B cell (primary cell): Measurements from ENCODE around the gene PIF1. TPM values are rescaled to one million over a fixed set of nuclear protein-coding genes. Genes with fewer than 3 reads are reported as not detected.

Experiments
- ATAC-seq: fragments of 200-7000 bp; cut with Tn5 transposase; one replicate; pipeline ENCODE4 v1.10.0; 2021; ENCODE audit warnings: low read depth, mild to moderate bottlenecking, moderate number of reproducible peaks, moderate library complexity
- CTCF ChIA-PET: fragments of 350-600 bp; sonication (Branson Sonifier 250); formaldehyde crosslinking; loops from one replicate; lab custom pipeline; 2021; ENCODE audit warnings: antibody characterized with exemption, inconsistent platforms; lab: Charles Lee
- POLR2A ChIA-PET: fragments of 350-600 bp; sonication (Branson Sonifier 250); formaldehyde crosslinking; loops from one replicate; lab custom pipeline; 2021; ENCODE audit warnings: antibody characterized with exemption; lab: Charles Lee
- DNase-seq: peaks from one replicate; pipeline ENCODE4 v3.0.0; 2013
- H2AFZ ChIP-seq: 2 replicates; pipeline ENCODE4 v1.6.1; 2012; ENCODE audit warnings: mild to moderate bottlenecking, low read depth, low read length; ENCODE audit not compliant: insufficient read depth, poor library complexity, severe bottlenecking
- H3K27ac ChIP-seq, 2 donors: 1 replicate in 1 of 2; 2 replicates in 1 of 2; pipeline ENCODE4 v1.5.1; 2012 to 2013; ENCODE audit warnings: low read length in 2 of 2, mild to moderate bottlenecking in 2 of 2, moderate library complexity in 1 of 2
- H3K27me3 ChIP-seq, 4 experiments: fragments of 200-600 bp in 1 of 4; sonication (generic) in 1 of 4; replicated peaks in 1 of 4; 1 replicate in 2 of 4; 2 replicates in 2 of 4; pipeline versions ENCODE4 v1.6.1 to v1.7.0; 2013 to 2016; ENCODE audit warnings: low read length in 3 of 4, mild to moderate bottlenecking in 2 of 4, mixed read lengths in 1 of 4, moderate library complexity in 1 of 4; ENCODE audit not compliant: insufficient read depth in 4 of 4, control insufficient read depth in 3 of 4; ENCODE audit errors: control extremely low read depth in 1 of 4
- H3K36me3 ChIP-seq, 2 experiments: replicated peaks in 1 of 2; 1 replicate in 1 of 2; 2 replicates in 1 of 2; pipeline versions ENCODE4 v1.6.1 to v1.7.1; 2013; ENCODE audit warnings: low read length in 1 of 2; ENCODE audit not compliant: insufficient read depth in 2 of 2, control insufficient read depth in 1 of 2; ENCODE audit errors: control extremely low read depth in 1 of 2, extremely low read depth in 1 of 2
- H3K4me1 ChIP-seq, 2 donors: fragments of 200-600 bp in 1 of 2; sonication (generic) in 1 of 2; 1 replicate in 1 of 2; 2 replicates in 1 of 2; pipeline versions ENCODE4 v1.5.1 to v1.6.1; 2013 to 2017; ENCODE audit warnings: low read length in 2 of 2; ENCODE audit not compliant: control insufficient read depth in 2 of 2, insufficient read depth in 2 of 2
- H3K4me2 ChIP-seq: replicated peaks from 2 replicates; pipeline ENCODE3; 2012; ENCODE audit warnings: mild to moderate bottlenecking, low read depth, low read length; ENCODE audit not compliant: poor library complexity, severe bottlenecking
- H3K4me3 ChIP-seq, 5 experiments: fragments of 200-600 bp in 1 of 5; sonication (generic) in 1 of 5; 1 replicate in 3 of 5; 2 replicates in 2 of 5; pipeline versions ENCODE4 v1.5.1 to v1.7.0; 2011 to 2016; ENCODE audit warnings: low read length in 4 of 5, mild to moderate bottlenecking in 4 of 5, low read depth in 2 of 5, control low read depth in 1 of 5, moderate library complexity in 1 of 5; ENCODE audit not compliant: insufficient read depth in 1 of 5; ENCODE audit errors: control extremely low read depth in 1 of 5, extremely low read depth in 1 of 5
- H3K79me2 ChIP-seq: fragments of 200-600 bp; sonication (generic); one replicate; pipeline ENCODE4 v1.6.0; 2016; ENCODE audit warnings: low read length; ENCODE audit not compliant: control insufficient read depth, insufficient read depth
- H3K9ac ChIP-seq: fragments of 200-600 bp; sonication (generic); 2 replicates; pipeline ENCODE4 v1.6.1; 2017; ENCODE audit warnings: mild to moderate bottlenecking, low read length, moderate library complexity
- H3K9me3 ChIP-seq, 3 donors: one replicate each; pipeline versions ENCODE4 v1.6.1 to v1.7.1; 2013; ENCODE audit warnings: low read length in 2 of 3; ENCODE audit not compliant: control insufficient read depth in 2 of 3, insufficient read depth in 1 of 3; ENCODE audit errors: control extremely low read depth in 1 of 3
- H4K20me1 ChIP-seq: 2 replicates; pipeline ENCODE4 v1.6.0; 2012; ENCODE audit warnings: mild to moderate bottlenecking, low read length; ENCODE audit not compliant: insufficient read depth, control insufficient read depth, poor library complexity, severe bottlenecking
- H3K27ac Mint-ChIP-seq: one replicate; pipeline ENCODE4 v1.8.0; 2021; ENCODE audit warnings: mixed read lengths
- H3K27me3 Mint-ChIP-seq: one replicate; pipeline ENCODE4 v1.8.0; 2021; ENCODE audit warnings: mixed read lengths
- H3K4me1 Mint-ChIP-seq: one replicate; pipeline ENCODE4 v1.8.0; 2021; ENCODE audit warnings: mixed read lengths
- H3K4me3 Mint-ChIP-seq: one replicate; pipeline ENCODE4 v1.8.0; 2021; ENCODE audit warnings: mixed read lengths
- H3K9me3 Mint-ChIP-seq: one replicate; pipeline ENCODE4 v1.8.0; 2022; ENCODE audit warnings: mixed read lengths; ENCODE audit not compliant: insufficient read depth
- CTCF ChIP-seq: fragments of 200-600 bp; IDR thresholded peaks from one replicate; pipeline ENCODE4 v1.8.0; 2022; ENCODE audit warnings: antibody characterized with exemption, mild to moderate bottlenecking
- EZH2 ChIP-seq: IDR thresholded peaks from 2 replicates; pipeline ENCODE4 v1.6.1; 2012; ENCODE audit warnings: borderline replicate concordance, low read depth, mild to moderate bottlenecking, moderate library complexity, low read length; ENCODE audit not compliant: insufficient read depth, poor library complexity, severe bottlenecking
- WGBS: methylation state at CpG from one replicate; pipeline ENCODE4 v1.1.5; 2013; ENCODE audit warnings: missing lambda C conversion rate; ENCODE audit not compliant: insufficient coverage; 5-methylcytosine and 5-hydroxymethylcytosine counted together
- intact Hi-C: fragments of 100-400 bp; cut with micrococcal nuclease; formaldehyde crosslinking; loops from one replicate; pipeline ENCODE4 v1.10.0; 2022
- polyA plus RNA-seq: library from polyadenylated mRNA; depleted of rRNA; stranded (reverse); fragments of >200 nt; gene quantifications from 2 replicates; pipeline ENCODE4 v1.2.3, GENCODE V29; 2012
- total RNA-seq, 2 donors: library from RNA; stranded (reverse); fragments of 120-200 nt in 1 of 2; gene quantifications; 1 replicate in 1 of 2; 2 replicates in 1 of 2; pipeline versions ENCODE4 v1.2.3 to v1.2.4, GENCODE V29; 2013 to 2022

PIF1 gene
- total and polyA plus RNA-seq, 2 donors (not counting 1 experiment from before 2014, with no cell fraction given): 2.0 to 6.2 TPM

DNA sequence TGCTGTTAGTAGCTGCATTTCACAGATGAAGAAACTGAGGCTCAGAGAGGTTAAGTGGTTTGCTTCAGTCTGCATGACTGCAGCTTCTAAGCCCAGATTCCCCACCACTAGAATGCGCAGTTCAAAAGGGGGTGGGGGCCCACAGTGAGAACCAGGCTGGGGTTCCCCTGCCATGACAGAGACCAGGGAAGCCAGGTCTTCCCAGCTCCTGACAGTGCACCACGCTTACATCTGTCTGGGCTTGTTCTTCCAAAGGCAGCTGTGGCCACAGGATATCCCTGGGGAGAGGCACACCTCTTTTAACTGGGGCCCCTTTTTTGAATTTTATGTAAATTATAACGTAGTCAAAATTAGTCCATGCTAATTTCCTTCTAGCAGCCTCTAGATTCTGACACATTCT, 21.6 kb upstream of the PIF1 start:
- Histone ChIP-seq H3K4me1 (peaks cover 66 to 73% of the 10 kb centered on the region in 2 donors), H4K20me1 (peaks cover 78% of the 10 kb centered on the region), H3K9ac (peak overlapping the region; percentile 22), H3K27me3 (no peaks in the 10 kb centered on the region), H2AFZ (no peak overlapping the region), H3K9me3 (no peaks in the 10 kb centered on the region), H3K36me3 (peaks cover 0 to 43% of the 10 kb centered on the region in 2 experiments), H3K4me2 (peak overlapping the region; percentile 96), H3K4me3 (no peak overlapping the region), H3K27ac (peak overlapping the region in 1 of 2 donors; percentile 85), H3K79me2 (peaks cover 99% of the 10 kb centered on the region)
- Mint-ChIP-seq H3K27ac (peak overlapping the region; percentile 75), H3K4me3 (peak overlapping the region; percentile 91), H3K27me3 (no peaks in the 10 kb centered on the region), H3K4me1 (peaks cover 80% of the 10 kb centered on the region), H3K9me3 (no peaks in the 10 kb centered on the region)
- POLR2A ChIA-PET: interaction anchor here (0.6 to 1.1 kb wide), 2 partner anchors 142 to 445 kb away, joined by 3 read pairs; partner anchors contain the start of gene SPG21
- ATAC-seq: no peak
- no peak for DNase-seq
- no CpG with 5 or more reads among the region's 3 CpGs for WGBS
- CTCF ChIA-PET: interaction anchor here (1.1 to 3.3 kb wide), 4 partner anchors 11 to 58 kb away, joined by 3 to 16 read pairs (median 6); no protein-coding TSS in a partner anchor
- intact Hi-C loops: no loop called here
- TF ChIP-seq EZH2 (no peak), CTCF (no peak)

DNA sequence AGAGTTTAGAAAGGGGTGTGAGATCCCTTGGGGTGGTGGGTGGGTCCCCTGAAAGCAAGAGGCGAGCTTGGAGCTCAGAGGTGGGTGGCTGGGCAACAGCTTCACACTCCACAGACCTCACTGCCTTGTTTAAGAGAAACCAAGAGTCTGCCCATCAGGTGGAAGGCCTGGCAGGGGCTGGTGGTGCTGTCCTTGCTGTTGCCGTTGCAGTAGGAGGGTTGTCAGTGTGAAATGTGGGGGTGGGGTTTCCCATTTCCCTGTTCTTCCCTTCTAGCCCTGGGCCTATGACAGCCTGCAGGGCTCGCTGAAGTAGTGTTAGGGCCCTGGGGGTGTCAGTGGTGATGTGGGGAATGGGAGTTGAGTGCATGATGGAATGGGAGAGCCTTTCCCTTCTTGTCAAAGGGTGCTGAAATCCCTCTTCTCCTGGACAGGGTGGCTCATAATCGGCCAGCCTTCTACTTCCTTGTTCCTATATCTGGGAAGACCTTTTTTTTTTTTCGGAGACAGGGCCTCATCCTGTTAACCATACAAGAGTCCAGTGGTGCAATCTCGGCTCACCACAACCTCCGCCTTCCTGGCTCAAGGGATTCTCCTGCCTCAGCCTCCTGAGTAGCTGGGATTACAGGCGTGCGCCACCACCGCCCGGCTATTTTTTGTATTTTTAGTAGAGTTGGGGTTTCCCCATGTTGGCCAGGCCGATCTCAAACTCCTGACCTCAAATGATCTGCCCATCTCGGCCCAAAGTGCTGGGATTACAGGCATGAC, 20.6 kb upstream of the PIF1 start:
- Histone ChIP-seq H3K79me2 (peaks cover 92% of the 10 kb centered on the region), H2AFZ (no peak overlapping the region), H3K9me3 (no peaks in the 10 kb centered on the region), H3K4me1 (peaks cover 64 to 70% of the 10 kb centered on the region in 2 donors), H3K4me2 (peak overlapping the region; percentile 96), H3K27me3 (no peaks in the 10 kb centered on the region), H3K9ac (peak overlapping the region; percentile 54), H3K27ac (peak overlapping the region in 1 of 2 donors; percentile 85), H4K20me1 (peaks cover 68% of the 10 kb centered on the region), H3K36me3 (peaks cover 0 to 35% of the 10 kb centered on the region in 2 experiments), H3K4me3 (peak overlapping the region in 3 of 5 experiments; percentile 33 to 88 (median 45))
- no peaks in the 10 kb centered on the region for H3K9me3 Mint-ChIP-seq
- H3K27me3 Mint-ChIP-seq: no peaks in the 10 kb centered on the region
- ChIA-PET POLR2A (interaction anchor here (0.6 to 1.1 kb wide), 3 partner anchors 12 to 143 kb away, joined by 3 to 5 read pairs (median 3); partner anchors contain the start of gene SPG21), CTCF (interaction anchor here (2.6 to 4.0 kb wide), 4 partner anchors 10 to 59 kb away, joined by 9 to 34 read pairs (median 14); no protein-coding TSS in a partner anchor)
- DNase-seq (no peak), ATAC-seq (no peak)
- H3K27ac Mint-ChIP-seq: peak overlapping the region; percentile 84
- WGBS: 47% methylated on average over 4 of the region's 13 CpGs
- H3K4me1 Mint-ChIP-seq: peaks cover 72% of the 10 kb centered on the region
- peak overlapping the region; percentile 91 for H3K4me3 Mint-ChIP-seq
- TF ChIP-seq EZH2 (no peak), CTCF (no peak)
- intact Hi-C loops: no loop called here
